ENCODE data around the gene H2AZ2. TPM values are rescaled to one million over a fixed set of nuclear protein-coding genes. Genes with fewer than 3 reads are reported as not detected.
"Not testable (repeated sequence)": the region's sequence is repeated elsewhere in the genome, so short reads cannot be mapped to it uniquely, and the experiment has no call there.

H2AZ2 gene
- total RNA-seq, 4 donors from 2014 or later: 65.2 to 124 (median 99.8) TPM

- WGBS, 2 donors: 72 to 83% methylated on average over 4 to 5 of the region's 5 CpGs
- Histone ChIP-seq H3K9me3 (no peaks in the 10 kb centered on the region), H3K4me1 (peaks cover 7 to 26% (median 10%) of the 10 kb centered on the region in 3 donors), H3K4me3 (no peak overlapping the region), H3K36me3 (peaks cover 0 to 6% (median 0%) of the 10 kb centered on the region in 3 donors), H3K27ac (no peak overlapping the region), H3K27me3 (no peaks in the 10 kb centered on the region)
- intact Hi-C loops (cut with DNase I): no loop called here
- no peak for TF ChIP-seq POLR2A (IDR thresholded peaks at IDR 0.05)
- TF ChIP-seq CTCF (IDR thresholded peaks at IDR 0.05): no peak
- no peak for DNase-seq
Measured at GRCh38 chr7:44793919-44794318, 54.0 kb downstream of the H2AZ2 start.

GRCh38 chr7:44791278-44792219, 56.3 kb downstream of the H2AZ2 start:
- intact Hi-C loops (cut with DNase I): no loop called here
- no peak for DNase-seq
- no peak overlapping the region for H3K4me3 ChIP-seq
- peak overlapping the region in 1 of 4 donors; percentile 13 for H3K27ac ChIP-seq
- H3K9me3 ChIP-seq: no peaks in the 10 kb centered on the region
- no peaks in the 10 kb centered on the region for H3K36me3 ChIP-seq
- H3K4me1 ChIP-seq: peaks cover 0 to 13% (median 0%) of the 10 kb centered on the region in 3 donors
- no peaks in the 10 kb centered on the region for H3K27me3 ChIP-seq
- WGBS, 2 donors: 78 to 96% methylated on average over 8 of the region's 8 CpGs
- no peak for TF ChIP-seq CTCF (IDR thresholded peaks at IDR 0.05)
- no peak for TF ChIP-seq POLR2A (IDR thresholded peaks at IDR 0.05)

DNA sequence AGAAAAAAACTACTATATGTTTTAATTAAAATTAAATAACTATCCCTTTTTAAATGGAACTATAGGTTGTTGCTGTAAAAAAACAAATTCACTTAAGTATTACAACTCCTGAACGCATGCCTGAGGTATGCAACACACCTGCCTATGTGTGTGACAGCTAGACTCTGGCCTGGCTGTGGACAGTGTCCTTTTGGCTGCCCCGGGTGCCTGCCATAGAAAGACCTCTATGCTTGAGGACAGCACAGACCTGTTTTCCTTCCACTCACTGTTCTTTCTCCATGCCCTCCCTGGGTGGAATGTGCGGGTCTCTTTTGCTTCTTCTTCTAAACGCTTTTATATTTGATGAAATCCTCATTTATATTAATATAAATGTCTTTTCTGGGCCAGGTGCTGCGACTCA, 57.9 kb downstream of the H2AZ2 start:
- TF ChIP-seq POLR2A (IDR thresholded peaks at IDR 0.05) (no peak), CTCF (IDR thresholded peaks at IDR 0.05) (no peak)
- no peaks in the 10 kb centered on the region for H3K9me3 ChIP-seq
- peaks cover 0 to 1% (median 0%) of the 10 kb centered on the region in 3 donors for H3K4me1 ChIP-seq
- H3K27me3 ChIP-seq: no peaks in the 10 kb centered on the region
- H3K4me3 ChIP-seq: no peak overlapping the region
- H3K36me3 ChIP-seq: no peaks in the 10 kb centered on the region
- H3K27ac ChIP-seq: no peak overlapping the region
- intact Hi-C loops (cut with DNase I): no loop called here
- 81 to 83% methylated on average over 5 of the region's 5 CpGs for WGBS, 2 donors
- DNase-seq: no peak

GRCh38 chr7:44787762-44788161, 60.1 kb downstream of the H2AZ2 start:
- 69 to 83% methylated on average over 2 to 3 of the region's 3 CpGs for WGBS, 2 donors
- no peak for DNase-seq
- Histone ChIP-seq H3K4me3 (no peak overlapping the region), H3K27ac (no peak overlapping the region), H3K36me3 (no peaks in the 10 kb centered on the region), H3K9me3 (peaks cover 0 to 8% (median 0%) of the 10 kb centered on the region in 3 donors), H3K4me1 (no peaks in the 10 kb centered on the region), H3K27me3 (no peaks in the 10 kb centered on the region)
- intact Hi-C loops (cut with DNase I): no loop called here
- TF ChIP-seq POLR2A (IDR thresholded peaks at IDR 0.05) (no peak), CTCF (IDR thresholded peaks at IDR 0.05) (no peak)

GRCh38 chr7:44787041-44787440, 60.8 kb downstream of the H2AZ2 start:
- H3K4me3 ChIP-seq: no peak overlapping the region
- no peak overlapping the region for H3K27ac ChIP-seq
- intact Hi-C loops (cut with DNase I): no loop called here
- no peaks in the 10 kb centered on the region for H3K36me3 ChIP-seq
- TF ChIP-seq CTCF (IDR thresholded peaks at IDR 0.05) (no peak), POLR2A (IDR thresholded peaks at IDR 0.05) (no peak)
- peaks cover 0 to 8% (median 0%) of the 10 kb centered on the region in 3 donors for H3K9me3 ChIP-seq
- 50 to 71% methylated on average over 1 to 4 of the region's 4 CpGs for WGBS, 2 donors
- no peak for DNase-seq
- H3K27me3 ChIP-seq: no peaks in the 10 kb centered on the region
- H3K4me1 ChIP-seq: no peaks in the 10 kb centered on the region

GRCh38 chr7:44785218-44785617, 62.7 kb downstream of the H2AZ2 start:
- H3K27me3 ChIP-seq; intact Hi-C loops (cut with DNase I); DNase-seq; H3K4me3 ChIP-seq; H3K27ac ChIP-seq; H3K9me3 ChIP-seq; H3K4me1 ChIP-seq; H3K36me3 ChIP-seq: not testable (repeated sequence)
- 59 to 96% methylated on average over 3 of the region's 3 CpGs for WGBS, 2 donors
